Right lobe of liver (tissue), 4 donors: ENCODE measurements around the gene ADCY9.

Experiments used
- POLR2A ChIP-seq: fragments of 450-650 bp; IDR thresholded peaks from one replicate; pipeline ENCODE4 v1.6.1; 2017; ENCODE audit warnings: antibody characterized with exemption, mild to moderate bottlenecking
- TF ChIP-seq, protein P1 (sequence below), 4 donors: fragments of 200-600 bp in 3 of 4; fragments of 450-650 bp in 1 of 4; IDR thresholded peaks; one replicate each; pipeline versions ENCODE4 v1.5.1 to v1.8.0; 2016 to 2022; ENCODE audit warnings: antibody characterized with exemption in 4 of 4, mild to moderate bottlenecking in 2 of 4
- donor health status: DM: no; HTN: no; CAD: no.
- donor health status: DM: no; HTN: no; CAD: no.
- donor health status: DM: no; HTN: yes; CAD: no.

DNA sequence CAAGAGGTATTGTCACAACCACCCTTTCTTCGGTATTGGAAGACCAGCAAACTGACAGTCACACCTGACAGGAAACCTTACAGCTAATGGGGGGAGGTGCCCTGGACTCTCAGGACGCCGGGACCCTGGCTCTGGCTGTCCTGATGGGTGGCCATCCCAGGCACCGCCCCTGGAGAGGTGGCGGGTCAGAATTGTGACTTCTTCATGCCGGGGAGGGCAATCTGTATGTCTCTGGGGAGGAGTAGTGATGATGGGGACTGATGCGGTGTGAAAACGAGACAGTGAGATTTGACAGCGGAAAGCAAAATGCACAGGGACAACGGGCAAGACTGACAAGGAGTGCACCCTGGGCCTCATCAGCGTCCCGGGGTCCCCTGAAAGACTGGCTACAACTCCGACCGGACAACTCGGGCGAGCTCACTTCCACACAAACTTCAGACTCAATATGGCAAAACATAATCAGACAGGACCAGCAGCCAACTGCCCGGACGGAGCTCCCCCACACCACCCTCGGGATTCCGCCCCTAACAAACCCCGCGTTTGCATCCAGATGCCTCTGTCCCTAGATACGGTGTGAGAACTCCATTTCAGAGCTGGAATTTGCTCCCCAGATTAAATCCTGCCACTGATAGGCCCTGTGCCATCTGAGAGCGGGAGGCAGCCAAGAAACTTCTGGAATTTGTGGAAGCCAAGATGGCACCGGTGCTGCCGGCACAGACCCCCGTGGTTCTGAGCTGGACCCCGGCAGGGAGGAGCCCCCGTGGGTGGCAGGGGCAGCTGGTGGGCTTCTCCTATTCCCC lies 152.2 kb downstream of the ADCY9 start:
- TF ChIP-seq, protein P1, sequence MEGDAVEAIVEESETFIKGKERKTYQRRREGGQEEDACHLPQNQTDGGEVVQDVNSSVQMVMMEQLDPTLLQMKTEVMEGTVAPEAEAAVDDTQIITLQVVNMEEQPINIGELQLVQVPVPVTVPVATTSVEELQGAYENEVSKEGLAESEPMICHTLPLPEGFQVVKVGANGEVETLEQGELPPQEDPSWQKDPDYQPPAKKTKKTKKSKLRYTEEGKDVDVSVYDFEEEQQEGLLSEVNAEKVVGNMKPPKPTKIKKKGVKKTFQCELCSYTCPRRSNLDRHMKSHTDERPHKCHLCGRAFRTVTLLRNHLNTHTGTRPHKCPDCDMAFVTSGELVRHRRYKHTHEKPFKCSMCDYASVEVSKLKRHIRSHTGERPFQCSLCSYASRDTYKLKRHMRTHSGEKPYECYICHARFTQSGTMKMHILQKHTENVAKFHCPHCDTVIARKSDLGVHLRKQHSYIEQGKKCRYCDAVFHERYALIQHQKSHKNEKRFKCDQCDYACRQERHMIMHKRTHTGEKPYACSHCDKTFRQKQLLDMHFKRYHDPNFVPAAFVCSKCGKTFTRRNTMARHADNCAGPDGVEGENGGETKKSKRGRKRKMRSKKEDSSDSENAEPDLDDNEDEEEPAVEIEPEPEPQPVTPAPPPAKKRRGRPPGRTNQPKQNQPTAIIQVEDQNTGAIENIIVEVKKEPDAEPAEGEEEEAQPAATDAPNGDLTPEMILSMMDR (IDR thresholded peaks at IDR 0.05) = no peak
- TF ChIP-seq POLR2A = no peak
